ENCODE data around the gene PGBD1. TPM values are rescaled to one million over a fixed set of nuclear protein-coding genes. Genes with fewer than 3 reads are reported as not detected.

Gene PGBD1
- polyA plus RNA-seq, 1 donor, result 5.0 TPM

- H3K9me3 ChIP-seq (ENCODE audit: control insufficient read depth, low read depth, low read length), result no peaks in the 10 kb centered on the region
- no peak for DNase-seq
- H3K4me1 ChIP-seq (ENCODE audit: control insufficient read depth, insufficient read depth, low read length), result peaks cover 9% of the 10 kb centered on the region
- no peaks in the 10 kb centered on the region for H3K27me3 ChIP-seq (ENCODE audit: control insufficient read depth, insufficient read depth, low read length)
- no peaks in the 10 kb centered on the region for H3K36me3 ChIP-seq (ENCODE audit: control insufficient read depth, insufficient read depth, low read length)
- peak overlapping the region; percentile 63 for H3K4me3 ChIP-seq (ENCODE audit: low read length)
- peak overlapping the region; percentile 94 for H3K27ac ChIP-seq (ENCODE audit: low read length)
- no CpG with 5 or more reads among the region's 12 CpGs for WGBS (ENCODE audit: insufficient coverage, low lambda C conversion rate)
These were observed 53.7 kb downstream of the PGBD1 start for GRCh38 chr6:28335040-28335563.

GRCh38 chr6:28335564-28336283 is 54.4 kb downstream of the PGBD1 start, which contains the start of gene ZSCAN31:
ZSCAN31 (minus strand) TSS chr6:28336148; CDS start chr6:28329683, 6,465 bp downstream.
- Histone ChIP-seq H3K36me3 (ENCODE audit: control insufficient read depth, insufficient read depth, low read length) (no peaks in the 10 kb centered on the region), H3K4me1 (ENCODE audit: control insufficient read depth, insufficient read depth, low read length) (peaks cover 9% of the 10 kb centered on the region), H3K4me3 (ENCODE audit: low read length) (peak within 1 kb of the TSS; percentile 63), H3K9me3 (ENCODE audit: control insufficient read depth, low read depth, low read length) (no peaks in the 10 kb centered on the region), H3K27me3 (ENCODE audit: control insufficient read depth, insufficient read depth, low read length) (no peaks in the 10 kb centered on the region), H3K27ac (ENCODE audit: low read length) (peak within 1 kb of the TSS; percentile 94)
- no CpG with 5 or more reads among the region's 35 CpGs for WGBS (ENCODE audit: insufficient coverage, low lambda C conversion rate)
- DNase-seq, result peak; percentile 98 to 99

GRCh38 chr6:28336284-28337120 is 55.1 kb downstream of the PGBD1 start:
- Histone ChIP-seq H3K4me1 (ENCODE audit: control insufficient read depth, insufficient read depth, low read length) (peaks cover 9% of the 10 kb centered on the region), H3K27ac (ENCODE audit: low read length) (peak overlapping the region; percentile 94), H3K27me3 (ENCODE audit: control insufficient read depth, insufficient read depth, low read length) (no peaks in the 10 kb centered on the region), H3K9me3 (ENCODE audit: control insufficient read depth, low read depth, low read length) (no peaks in the 10 kb centered on the region), H3K36me3 (ENCODE audit: control insufficient read depth, insufficient read depth, low read length) (no peaks in the 10 kb centered on the region), H3K4me3 (ENCODE audit: low read length) (peak overlapping the region; percentile 63)
- 27% methylated on average over 5 of the region's 24 CpGs for WGBS (ENCODE audit: insufficient coverage, low lambda C conversion rate)
- peak; percentile 49 to 77 for DNase-seq

GRCh38 chr6:28337121-28337520 is 55.7 kb downstream of the PGBD1 start:
- Histone ChIP-seq H3K9me3 (ENCODE audit: control insufficient read depth, low read depth, low read length) (no peaks in the 10 kb centered on the region), H3K27ac (ENCODE audit: low read length) (peak overlapping the region; percentile 94), H3K4me3 (ENCODE audit: low read length) (peak overlapping the region; percentile 63), H3K36me3 (ENCODE audit: control insufficient read depth, insufficient read depth, low read length) (no peaks in the 10 kb centered on the region), H3K27me3 (ENCODE audit: control insufficient read depth, insufficient read depth, low read length) (no peaks in the 10 kb centered on the region), H3K4me1 (ENCODE audit: control insufficient read depth, insufficient read depth, low read length) (peaks cover 9% of the 10 kb centered on the region)
- DNase-seq, result no peak

GRCh38 chr6:28340310-28341095 is 59.1 kb downstream of the PGBD1 start:
- Histone ChIP-seq H3K9me3 (ENCODE audit: control insufficient read depth, low read depth, low read length) (no peaks in the 10 kb centered on the region), H3K4me3 (ENCODE audit: low read length) (no peak overlapping the region), H3K27me3 (ENCODE audit: control insufficient read depth, insufficient read depth, low read length) (peaks cover 6% of the 10 kb centered on the region), H3K27ac (ENCODE audit: low read length) (no peak overlapping the region), H3K36me3 (ENCODE audit: control insufficient read depth, insufficient read depth, low read length) (no peaks in the 10 kb centered on the region), H3K4me1 (ENCODE audit: control insufficient read depth, insufficient read depth, low read length) (peaks cover 4% of the 10 kb centered on the region)
- no CpG with 5 or more reads among the region's 1 CpG for WGBS (ENCODE audit: insufficient coverage, low lambda C conversion rate)
- no peak for DNase-seq

- 100% methylated on average over 1 of the region's 1 CpG for WGBS (ENCODE audit: insufficient coverage, low lambda C conversion rate)
- H3K27me3 ChIP-seq (ENCODE audit: control insufficient read depth, insufficient read depth, low read length), result peaks cover 17% of the 10 kb centered on the region
- DNase-seq, result no peak
These were observed 62.7 kb downstream of the PGBD1 start for GRCh38 chr6:28343898-28344677.

GRCh38 chr6:28345201-28345600 is 63.8 kb downstream of the PGBD1 start:
- Histone ChIP-seq H3K36me3 (ENCODE audit: control insufficient read depth, insufficient read depth, low read length) (no peaks in the 10 kb centered on the region), H3K9me3 (ENCODE audit: control insufficient read depth, low read depth, low read length) (no peaks in the 10 kb centered on the region), H3K27ac (ENCODE audit: low read length) (no peak overlapping the region), H3K4me3 (ENCODE audit: low read length) (no peak overlapping the region), H3K4me1 (ENCODE audit: control insufficient read depth, insufficient read depth, low read length) (no peaks in the 10 kb centered on the region), H3K27me3 (ENCODE audit: control insufficient read depth, insufficient read depth, low read length) (peaks cover 17% of the 10 kb centered on the region)
- no CpG with 5 or more reads among the region's 1 CpG for WGBS (ENCODE audit: insufficient coverage, low lambda C conversion rate)
- DNase-seq, result no peak

More at GRCh38 chr6:28343898-28344677, 62.7 kb downstream of the PGBD1 start:
- Histone ChIP-seq H3K4me3 (ENCODE audit: low read length) (no peak overlapping the region), H3K9me3 (ENCODE audit: control insufficient read depth, low read depth, low read length) (no peaks in the 10 kb centered on the region), H3K36me3 (ENCODE audit: control insufficient read depth, insufficient read depth, low read length) (no peaks in the 10 kb centered on the region), H3K4me1 (ENCODE audit: control insufficient read depth, insufficient read depth, low read length) (no peaks in the 10 kb centered on the region), H3K27ac (ENCODE audit: low read length) (no peak overlapping the region)

- Histone ChIP-seq H3K9me3 (ENCODE audit: control insufficient read depth, low read depth, low read length) (no peaks in the 10 kb centered on the region), H3K4me3 (ENCODE audit: low read length) (no peak overlapping the region), H3K4me1 (ENCODE audit: control insufficient read depth, insufficient read depth, low read length) (no peaks in the 10 kb centered on the region), H3K36me3 (ENCODE audit: control insufficient read depth, insufficient read depth, low read length) (no peaks in the 10 kb centered on the region), H3K27ac (ENCODE audit: low read length) (no peak overlapping the region), H3K27me3 (ENCODE audit: control insufficient read depth, insufficient read depth, low read length) (peaks cover 17% of the 10 kb centered on the region)
- 89% methylated on average over 1 of the region's 2 CpGs for WGBS (ENCODE audit: insufficient coverage, low lambda C conversion rate)
- no peak for DNase-seq
These were observed 65.7 kb downstream of the PGBD1 start for GRCh38 chr6:28347119-28347518.

- Histone ChIP-seq H3K4me3 (ENCODE audit: low read length) (peak overlapping the region; percentile 84), H3K36me3 (ENCODE audit: control insufficient read depth, insufficient read depth, low read length) (no peaks in the 10 kb centered on the region), H3K27ac (ENCODE audit: low read length) (peak overlapping the region; percentile 61), H3K27me3 (ENCODE audit: control insufficient read depth, insufficient read depth, low read length) (peaks cover 16% of the 10 kb centered on the region), H3K9me3 (ENCODE audit: control insufficient read depth, low read depth, low read length) (no peaks in the 10 kb centered on the region), H3K4me1 (ENCODE audit: control insufficient read depth, insufficient read depth, low read length) (no peaks in the 10 kb centered on the region)
- WGBS (ENCODE audit: insufficient coverage, low lambda C conversion rate), result 2% methylated on average over 6 of the region's 9 CpGs
- DNase-seq, result no peak
These were observed 68.0 kb downstream of the PGBD1 start for GRCh38 chr6:28349344-28349891.
